Activated CD8-positive, alpha-beta memory T cell treated with anti-CD3 and anti-CD28 coated beads for 4 hours (primary cell): ENCODE measurements around the gene ACAD10.
"Not testable (repeated sequence)": the region's sequence is repeated elsewhere in the genome, so short reads cannot be mapped to it uniquely, and the experiment has no call there.

Source experiments
- DNase-seq, 2 donors: peaks; one replicate each; pipeline ENCODE4 v3.0.0-alpha.2; 2020; ENCODE audit warnings: low read depth in 2 of 2

Gene ACAD10

GRCh38 chr12:111687255-111687654 lies 1.4 kb downstream of the ACAD10 start:
- no peak for DNase-seq

DNA sequence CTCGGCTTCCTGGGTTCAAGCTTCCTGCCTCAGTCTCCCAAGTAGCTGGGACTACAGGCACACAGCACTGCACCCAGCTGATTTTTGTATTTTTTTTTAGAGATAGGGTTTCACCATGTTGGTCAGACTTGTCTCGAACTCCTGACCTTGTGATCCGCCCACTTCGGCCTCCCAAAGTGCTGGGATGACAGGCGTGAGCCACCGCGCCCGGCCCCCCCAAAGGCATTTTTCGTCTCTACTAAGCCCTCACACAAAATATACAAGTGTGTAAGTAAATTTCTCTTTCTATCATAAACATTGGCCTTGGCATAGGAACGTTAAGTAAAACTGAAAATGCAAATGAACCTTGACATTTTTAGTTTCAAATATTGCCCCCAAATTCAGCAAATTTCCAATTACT lies 2.1 kb downstream of the ACAD10 start:
- DNase-seq = no peak

GRCh38 chr12:111691262-111691661 lies 5.4 kb downstream of the ACAD10 start:
- DNase-seq = no peak

DNA sequence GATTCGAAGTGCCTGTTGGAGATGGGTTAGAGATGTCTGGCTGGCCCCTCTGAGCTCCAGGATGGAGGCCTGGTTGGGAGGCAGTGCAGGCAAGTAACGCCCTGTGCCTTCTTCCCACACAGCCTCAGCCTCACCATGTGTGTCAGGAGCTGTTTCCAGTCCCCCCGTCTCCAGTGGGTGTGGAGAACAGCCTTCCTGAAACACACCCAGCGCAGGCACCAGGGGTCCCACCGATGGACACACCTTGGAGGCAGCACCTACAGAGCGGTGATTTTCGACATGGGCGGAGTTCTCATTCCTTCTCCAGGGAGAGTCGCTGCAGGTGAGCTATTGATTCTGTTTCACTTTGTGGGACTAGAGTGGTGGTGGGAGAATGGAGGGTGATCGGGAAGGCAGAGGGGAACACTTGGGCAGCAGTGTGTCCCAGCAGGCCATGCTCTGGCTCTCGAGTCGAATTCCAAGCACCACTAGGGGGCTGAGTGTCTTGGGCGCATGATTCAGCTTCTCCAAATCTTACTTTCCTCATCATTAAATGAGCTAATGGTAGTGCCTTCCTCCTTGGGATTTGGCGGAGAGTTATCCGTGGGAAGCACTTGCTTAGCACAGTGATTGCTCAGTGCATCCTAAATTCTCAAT lies 6.8 kb downstream of the ACAD10 start:
- DNase-seq = no peak

- no peak for DNase-seq
Observed at GRCh38 chr12:111693818-111694217, 8.0 kb downstream of the ACAD10 start.

GRCh38 chr12:111699962-111700361 lies 14.1 kb downstream of the ACAD10 start:
- no peak for DNase-seq

GRCh38 chr12:111705672-111706071 lies 19.8 kb downstream of the ACAD10 start:
- DNase-seq = no peak

DNA sequence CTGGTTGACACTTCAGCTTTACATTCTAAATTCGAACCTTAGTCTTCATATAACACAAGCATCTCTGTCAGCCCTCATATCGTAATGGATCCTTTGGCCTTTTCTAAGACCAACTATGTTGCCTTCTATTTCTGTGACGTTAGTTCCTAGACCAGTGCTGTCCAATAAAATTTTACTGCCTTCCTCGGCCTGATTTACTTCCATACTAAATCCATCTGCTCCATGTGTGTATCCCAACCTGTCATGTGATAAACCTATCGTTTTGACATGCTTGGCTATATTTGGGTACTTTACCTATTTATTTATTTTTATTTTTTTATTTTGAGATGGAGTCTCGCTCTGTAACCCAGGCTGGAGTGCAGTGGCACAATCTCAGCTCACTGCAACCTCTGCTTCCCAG lies 20.3 kb downstream of the ACAD10 start:
- DNase-seq = no peak

GRCh38 chr12:111715279-111715678 lies 29.4 kb downstream of the ACAD10 start:
- DNase-seq = no peak

DNA sequence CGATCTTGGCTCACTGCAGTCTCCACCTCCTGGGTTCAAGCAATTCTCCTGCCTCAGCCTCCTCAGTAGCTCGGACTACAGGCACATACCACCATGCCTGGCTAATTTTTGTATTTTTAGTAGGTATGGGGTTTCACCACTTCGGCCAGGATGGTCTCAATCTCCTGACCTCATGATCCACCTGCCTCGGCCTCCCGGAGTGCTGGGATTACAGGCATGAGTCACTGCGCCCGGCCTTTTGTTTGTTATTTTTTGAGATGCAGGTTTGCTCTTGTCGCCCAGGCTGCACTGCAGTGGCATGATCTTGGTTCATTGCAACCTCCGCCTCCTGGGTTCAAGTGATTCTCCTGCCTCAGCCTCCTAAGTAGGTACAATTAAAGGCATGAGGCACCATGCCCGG lies 33.5 kb downstream of the ACAD10 start:
- DNase-seq = not testable (repeated sequence)

DNA sequence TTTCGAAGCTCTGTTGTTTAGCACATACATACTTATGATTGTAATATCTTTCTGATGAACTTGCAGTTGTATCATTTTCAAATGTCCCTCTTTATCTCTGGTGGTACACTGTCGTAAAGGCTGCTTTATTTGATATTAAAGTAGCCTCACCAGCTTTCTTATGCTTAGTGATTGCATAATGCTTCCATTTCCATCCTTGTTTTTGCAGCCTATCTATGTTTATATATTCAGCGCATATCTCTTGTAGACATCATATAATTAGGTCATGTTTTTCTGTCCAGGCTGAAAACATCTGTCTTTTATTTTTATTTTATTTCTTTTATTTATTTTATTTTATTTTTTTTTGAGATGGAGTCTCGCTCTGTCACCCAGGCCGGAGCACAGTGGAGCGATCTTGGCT lies 34.6 kb downstream of the ACAD10 start:
- DNase-seq = no peak

DNA sequence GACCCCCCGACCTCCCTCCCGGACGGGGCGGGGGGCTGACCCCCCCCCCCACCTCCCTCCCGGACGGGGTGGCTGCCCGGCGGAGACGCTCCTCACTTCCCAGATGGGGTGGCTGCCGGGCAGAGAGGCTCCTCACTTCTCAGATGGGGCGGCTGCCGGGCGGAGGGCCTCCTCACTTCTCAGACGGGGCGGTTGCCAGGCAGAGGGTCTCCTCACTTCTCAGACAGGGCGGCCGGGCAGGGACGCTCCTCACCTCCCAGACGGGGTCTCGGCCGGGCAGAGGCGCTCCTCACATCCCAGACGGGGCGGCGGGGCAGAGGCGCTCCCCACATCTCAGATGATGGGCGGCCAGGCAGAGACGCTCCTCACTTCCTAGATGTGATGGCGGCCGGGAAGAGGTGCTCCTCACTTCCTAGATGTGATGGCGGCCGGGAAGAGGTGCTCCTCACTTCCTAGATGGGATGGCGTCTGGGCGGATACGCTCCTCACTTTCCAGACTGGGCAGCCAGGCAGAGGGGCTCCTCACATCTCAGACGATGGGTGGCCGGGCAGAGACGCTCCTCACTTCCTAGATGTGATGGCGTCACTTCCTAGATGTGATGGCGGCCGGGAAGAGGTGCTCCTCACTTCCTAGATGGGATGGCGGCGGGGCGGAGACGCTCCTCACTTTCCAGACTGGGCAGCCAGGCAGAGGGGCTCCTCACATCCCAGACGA lies 38.0 kb downstream of the ACAD10 start:
- not testable (repeated sequence) for DNase-seq

DNA sequence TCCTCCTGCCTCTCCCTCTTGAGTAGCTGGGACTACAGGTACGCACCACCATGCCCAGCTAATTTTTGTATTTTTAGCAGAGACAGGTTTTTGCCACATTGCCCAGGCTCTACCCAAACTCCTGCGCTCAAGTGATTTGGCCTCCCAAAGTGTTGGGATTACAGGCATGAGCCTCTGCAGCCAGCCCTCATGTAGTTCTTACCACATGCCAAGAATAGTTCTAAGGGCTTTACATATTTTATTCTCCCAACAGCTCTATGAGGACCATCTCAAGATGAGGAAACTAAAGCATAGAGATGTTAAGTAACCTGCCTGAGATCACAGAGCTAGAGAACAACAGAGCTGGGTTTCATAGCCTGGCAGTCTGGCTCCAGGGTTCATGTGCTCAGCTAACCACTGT lies 42.9 kb downstream of the ACAD10 start:
- no peak for DNase-seq

GRCh38 chr12:111730420-111730819 lies 44.6 kb downstream of the ACAD10 start:
- DNase-seq = no peak

- DNase-seq = no peak
Observed at GRCh38 chr12:111732786-111733185, 46.9 kb downstream of the ACAD10 start.

GRCh38 chr12:111733340-111733915 lies 47.6 kb downstream of the ACAD10 start:
- no peak for DNase-seq

DNA sequence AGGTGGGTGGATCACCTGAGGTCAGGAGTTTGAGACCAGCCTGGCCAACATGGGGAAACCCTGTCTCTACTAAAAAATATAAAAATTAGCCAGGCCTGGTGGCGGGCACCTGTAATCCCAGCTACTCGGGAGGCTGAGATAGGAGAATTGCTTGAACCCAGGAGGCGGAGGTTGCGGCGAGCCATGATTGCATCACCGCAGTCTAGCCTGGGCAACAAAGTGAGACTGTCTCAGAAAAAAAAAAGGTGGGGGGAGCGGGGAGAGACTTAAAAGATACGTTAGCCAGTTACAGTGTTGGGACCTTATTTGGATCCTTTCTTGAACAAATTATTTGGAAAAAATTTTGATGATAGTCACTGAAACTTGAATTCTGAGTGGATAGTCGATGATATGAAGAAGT lies 53.7 kb downstream of the ACAD10 start:
- not testable (repeated sequence) for DNase-seq

DNA sequence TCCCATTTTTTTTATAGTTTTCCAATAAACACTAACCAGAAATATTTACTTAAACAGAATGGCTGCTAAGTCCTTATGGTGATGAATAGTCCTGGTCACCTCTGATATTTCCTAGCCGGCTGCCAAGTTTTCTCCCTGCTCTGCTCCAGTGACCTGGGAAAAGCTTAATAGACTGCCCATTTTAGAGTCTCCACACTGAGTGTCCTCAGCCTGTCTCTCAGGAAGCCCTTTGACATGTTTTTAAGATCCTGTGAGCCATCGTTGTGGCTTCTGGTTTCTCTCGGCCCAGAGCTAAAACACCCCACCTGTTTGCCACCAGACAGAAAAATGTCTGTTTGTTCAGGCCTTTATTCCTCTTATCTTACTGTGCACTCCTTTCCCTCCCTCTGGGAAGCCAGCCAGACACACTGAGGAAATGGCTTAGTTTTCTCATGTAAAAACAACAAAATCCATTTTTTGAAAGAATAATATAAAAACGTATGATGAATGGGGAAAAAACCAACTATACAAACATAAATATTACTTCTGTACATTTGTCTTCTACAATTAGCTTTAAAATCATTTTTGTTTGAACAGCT lies 55.5 kb downstream of the ACAD10 start:
- DNase-seq = no peak

DNA sequence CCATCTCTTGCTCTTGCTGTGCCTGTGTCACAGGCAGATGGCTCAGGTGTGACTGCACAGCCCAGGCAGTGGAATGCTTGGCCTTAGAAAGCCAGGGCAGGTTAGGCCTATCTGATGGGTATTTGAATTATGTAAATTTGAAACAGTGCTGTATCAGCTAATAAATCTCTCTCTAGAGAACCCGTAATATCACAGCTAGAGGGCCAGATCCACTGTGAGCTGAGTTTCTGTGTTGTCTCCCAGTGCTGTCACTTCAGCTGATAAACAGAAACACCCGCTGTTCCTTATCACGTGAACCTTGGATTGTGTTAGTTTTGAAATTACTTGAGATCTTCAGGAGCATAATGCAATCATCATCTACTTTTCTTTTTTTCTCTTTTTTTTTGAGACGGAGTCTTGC lies 59.4 kb downstream of the ACAD10 start:
- no peak for DNase-seq

DNA sequence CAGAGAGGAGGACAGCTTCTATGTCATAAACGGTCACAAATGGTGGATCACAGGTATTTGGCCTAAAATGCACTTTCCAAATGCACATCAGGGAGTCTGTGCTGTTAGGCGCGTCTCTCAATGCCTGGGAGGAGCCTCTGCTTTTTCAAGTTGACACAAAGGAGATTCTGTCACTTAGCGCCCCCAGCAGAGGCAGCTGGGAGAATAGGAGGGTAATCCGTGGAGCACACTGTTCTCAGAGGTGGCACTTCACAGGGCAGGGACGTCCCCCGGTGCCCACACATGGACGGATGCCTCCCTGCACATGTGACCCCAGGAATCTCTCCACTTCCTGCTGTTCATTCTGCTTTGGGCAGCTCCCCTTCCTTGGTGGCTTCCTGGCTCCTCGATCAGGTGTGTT lies 61.5 kb downstream of the ACAD10 start:
- no peak for DNase-seq

DNA sequence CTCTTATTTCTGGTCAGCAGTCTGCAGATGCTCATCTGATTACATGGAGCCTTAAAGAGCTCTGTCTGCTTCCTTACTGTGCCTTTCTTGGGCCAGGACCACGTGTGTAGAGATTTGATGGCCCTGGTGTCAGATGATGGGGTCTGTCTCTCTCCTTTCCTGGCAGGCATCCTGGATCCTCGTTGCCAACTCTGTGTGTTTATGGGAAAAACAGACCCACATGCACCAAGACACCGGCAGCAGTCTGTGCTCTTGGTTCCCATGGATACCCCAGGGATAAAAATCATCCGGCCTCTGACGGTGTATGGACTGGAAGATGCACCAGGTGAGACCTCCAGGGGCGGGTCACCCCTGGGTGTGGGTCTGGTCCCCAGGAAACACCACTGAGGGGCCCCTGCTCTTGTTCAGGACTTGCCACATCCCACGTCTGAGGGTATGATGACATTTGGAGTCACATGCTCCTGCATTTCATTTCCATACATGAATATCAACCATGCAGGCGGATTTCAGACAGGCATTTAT lies 62.4 kb downstream of the ACAD10 start:
- DNase-seq = no peak

DNA sequence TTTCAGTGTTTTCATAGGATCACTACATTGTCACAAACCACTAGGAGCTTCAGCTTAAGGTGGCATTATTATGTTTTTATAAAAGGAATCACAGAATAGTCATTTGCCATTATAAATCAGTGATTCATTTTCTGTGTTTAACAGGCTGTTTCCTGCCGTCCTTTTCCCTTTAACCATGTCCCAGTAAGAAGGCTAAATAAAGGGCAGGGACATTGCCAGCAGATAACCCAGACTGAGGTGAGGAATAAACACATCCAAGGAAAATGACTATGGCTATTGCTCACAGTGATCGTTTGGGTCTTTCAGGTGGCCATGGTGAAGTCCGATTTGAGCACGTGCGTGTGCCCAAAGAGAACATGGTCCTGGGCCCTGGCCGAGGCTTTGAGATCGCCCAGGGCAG lies 63.0 kb downstream of the ACAD10 start:
- no peak for DNase-seq

GRCh38 chr12:111749391-111749790 lies 63.5 kb downstream of the ACAD10 start:
- DNase-seq = no peak
